CD14-positive monocyte (primary cell): ENCODE data around the gene TRIP6. TPM values are rescaled to one million over a fixed set of nuclear protein-coding genes. Genes with fewer than 3 reads are reported as not detected.

Experiments used
- DNase-seq, 3 donors: peaks; one replicate each; pipeline ENCODE4 v3.0.0-alpha.2; 2011 to 2022
- H2AFZ ChIP-seq: 2 replicates; pipeline ENCODE4 v1.6.0; 2012; ENCODE audit warnings: mild to moderate bottlenecking, low read depth, low read length, inconsistent platforms; ENCODE audit not compliant: insufficient read depth, poor library complexity, severe bottlenecking
- H3K27ac ChIP-seq, 2 donors: 1 replicate in 1 of 2; 2 replicates in 1 of 2; pipeline ENCODE4 v1.5.1; 2012 to 2013; ENCODE audit warnings: low read length in 2 of 2, control low read depth in 1 of 2, inconsistent platforms in 1 of 2, low read depth in 1 of 2, mild to moderate bottlenecking in 1 of 2
- H3K27me3 ChIP-seq, 2 donors: one replicate each; pipeline versions ENCODE4 v1.6.0 to v1.6.1; 2011 to 2013; ENCODE audit warnings: low read length in 2 of 2; ENCODE audit not compliant: control insufficient read depth in 2 of 2, insufficient read depth in 2 of 2
- H3K36me3 ChIP-seq, 2 donors: replicated peaks in 1 of 2; 1 replicate in 1 of 2; 2 replicates in 1 of 2; pipeline versions ENCODE4 v1.5.1 to v1.6.1; 2012 to 2013; ENCODE audit warnings: low read length in 2 of 2, control low read depth in 1 of 2, inconsistent platforms in 1 of 2, mild to moderate bottlenecking in 1 of 2; ENCODE audit not compliant: insufficient read depth in 2 of 2, control insufficient read depth in 1 of 2
- H3K4me1 ChIP-seq, 2 donors: 1 replicate in 1 of 2; 2 replicates in 1 of 2; pipeline versions ENCODE4 v1.5.1 to v1.6.1; 2012 to 2013; ENCODE audit warnings: low read length in 2 of 2, control low read depth in 1 of 2, inconsistent platforms in 1 of 2, mild to moderate bottlenecking in 1 of 2, moderate library complexity in 1 of 2; ENCODE audit not compliant: insufficient read depth in 2 of 2, control insufficient read depth in 1 of 2
- H3K4me2 ChIP-seq: replicated peaks from 2 replicates; pipeline ENCODE3; 2012; ENCODE audit warnings: low read length, moderate library complexity, mild to moderate bottlenecking; ENCODE audit not compliant: poor library complexity, severe bottlenecking; ENCODE audit errors: extremely low read depth
- H3K4me3 ChIP-seq, 3 experiments: fragments of 200-600 bp in 1 of 3; sonication (generic) in 1 of 3; replicated peaks in 1 of 3; 1 replicate in 2 of 3; 2 replicates in 1 of 3; pipeline ENCODE4 v1.5.1; 2011 to 2013; ENCODE audit warnings: low read length in 3 of 3, mild to moderate bottlenecking in 3 of 3, control low read depth in 2 of 3, low read depth in 2 of 3, inconsistent platforms in 1 of 3, moderate library complexity in 1 of 3
- H3K79me2 ChIP-seq: 2 replicates; pipeline ENCODE4 v1.6.0; 2012; ENCODE audit warnings: mild to moderate bottlenecking, control low read depth, inconsistent platforms, low read length, moderate library complexity; ENCODE audit not compliant: insufficient read depth
- H3K9ac ChIP-seq: 2 replicates; pipeline ENCODE4 v1.6.0; 2017; ENCODE audit warnings: low read length, mild to moderate bottlenecking; ENCODE audit not compliant: insufficient read depth, poor library complexity, severe bottlenecking
- H3K9me3 ChIP-seq, 2 donors: replicated peaks in 1 of 2; 1 replicate in 1 of 2; 2 replicates in 1 of 2; pipeline versions ENCODE4 v1.5.1 to v1.6.1; 2012 to 2013; ENCODE audit warnings: low read length in 2 of 2, control low read depth in 1 of 2; ENCODE audit not compliant: control insufficient read depth in 1 of 2, insufficient read depth in 1 of 2
- H4K20me1 ChIP-seq: 2 replicates; pipeline ENCODE4 v1.6.0; 2012; ENCODE audit warnings: mild to moderate bottlenecking, low read length, control low read depth, moderate library complexity; ENCODE audit not compliant: insufficient read depth
- H3K27ac Mint-ChIP-seq, 7 donors: one replicate each; pipeline ENCODE4 v1.8.0; 2020; ENCODE audit warnings: mild to moderate bottlenecking in 7 of 7, mixed read lengths in 7 of 7, moderate library complexity in 6 of 7, inconsistent platforms in 2 of 7
- H3K27me3 Mint-ChIP-seq, 3 donors: one replicate each; pipeline ENCODE4 v1.8.0; 2021 to 2022; ENCODE audit warnings: low read depth in 3 of 3, mild to moderate bottlenecking in 3 of 3, mixed read lengths in 3 of 3, moderate library complexity in 3 of 3, inconsistent platforms in 1 of 3
- H3K36me3 Mint-ChIP-seq, 2 donors: one replicate each; pipeline ENCODE4 v1.8.0; 2020; ENCODE audit warnings: mixed read lengths in 2 of 2, inconsistent platforms in 1 of 2, mild to moderate bottlenecking in 1 of 2
- H3K4me1 Mint-ChIP-seq: one replicate; pipeline ENCODE4 v1.8.0; 2020; ENCODE audit warnings: mild to moderate bottlenecking, mixed read lengths
- H3K4me3 Mint-ChIP-seq, 2 donors: one replicate each; pipeline ENCODE4 v1.8.0; 2020; ENCODE audit warnings: mild to moderate bottlenecking in 2 of 2, mixed read lengths in 2 of 2, moderate library complexity in 1 of 2
- H3K9me3 Mint-ChIP-seq, 7 donors: one replicate each; pipeline ENCODE4 v1.8.0; 2020 to 2022; ENCODE audit warnings: mixed read lengths in 7 of 7, mild to moderate bottlenecking in 6 of 7, moderate library complexity in 6 of 7, inconsistent platforms in 2 of 7
- CTCF ChIP-seq: fragments of 200-600 bp; IDR thresholded peaks from one replicate; pipeline ENCODE4 v1.8.0; 2022; ENCODE audit warnings: antibody characterized with exemption, mild to moderate bottlenecking
- WGBS: methylation state at CpG from one replicate; pipeline ENCODE4 v1.1.5; 2013; ENCODE audit warnings: missing lambda C conversion rate; ENCODE audit not compliant: insufficient coverage; 5-methylcytosine and 5-hydroxymethylcytosine counted together
- intact Hi-C, 2 donors: fragments of 100-400 bp; cut with micrococcal nuclease; formaldehyde crosslinking; loops; one replicate each; pipeline versions ENCODE4 v1.15.0 to v1.15.1; 2023
- polyA plus RNA-seq, 3 donors: library from polyadenylated mRNA; depleted of rRNA in 1 of 3; unstranded in 2 of 3; stranded (reverse) in 1 of 3; fragments of 300-500 nt in 2 of 3; fragments of >200 nt in 1 of 3; fragmentation: Illumina TruSeq in 2 of 3; gene quantifications; 1 replicate in 2 of 3; 2 replicates in 1 of 3; pipeline ENCODE4 v1.2.3, GENCODE V29; 2012 to 2021

Gene TRIP6
- polyA plus RNA-seq, 3 donors: 1.9 to 5.9 (median 5.8) TPM

GRCh38 chr7:100882201-100882600 lies 15.0 kb downstream of the TRIP6 start:
- peaks cover 47% of the 10 kb centered on the region for H3K79me2 ChIP-seq
- peaks cover 90 to 93% of the 10 kb centered on the region in 2 donors for H3K36me3 Mint-ChIP-seq
- 100% methylated on average over 7 of the region's 9 CpGs for WGBS
- H3K4me3 ChIP-seq: no peak overlapping the region
- no peaks in the 10 kb centered on the region for H3K9me3 ChIP-seq
- peaks cover 28% of the 10 kb centered on the region for H3K4me1 Mint-ChIP-seq
- no peak for DNase-seq
- no peak overlapping the region for H3K4me2 ChIP-seq
- no peak overlapping the region for H2AFZ ChIP-seq
- no peak overlapping the region for H3K27ac ChIP-seq
- no peak overlapping the region for H3K27ac Mint-ChIP-seq
- peaks cover 13 to 20% of the 10 kb centered on the region in 2 donors for H3K4me1 ChIP-seq
- no peaks in the 10 kb centered on the region for H3K27me3 ChIP-seq
- no peak overlapping the region for H3K9ac ChIP-seq
- peaks cover 1 to 12% (median 2%) of the 10 kb centered on the region in 3 donors for H3K27me3 Mint-ChIP-seq
- peaks cover 63 to 94% of the 10 kb centered on the region in 2 donors for H3K36me3 ChIP-seq
- peaks cover 81% of the 10 kb centered on the region for H4K20me1 ChIP-seq
- H3K4me3 Mint-ChIP-seq: no peak overlapping the region
- intact Hi-C loops: no loop called here
- H3K9me3 Mint-ChIP-seq: peaks cover 0 to 2% (median 0%) of the 10 kb centered on the region in 7 donors
- no peak for TF ChIP-seq CTCF

GRCh38 chr7:100882785-100883526 lies 15.8 kb downstream of the TRIP6 start:
- peak overlapping the region in 1 of 7 donors; percentile 7 for H3K27ac Mint-ChIP-seq
- H3K79me2 ChIP-seq: peaks cover 39% of the 10 kb centered on the region

More at GRCh38 chr7:100882785-100883526, 15.8 kb downstream of the TRIP6 start:
- H3K27me3 Mint-ChIP-seq: peaks cover 1 to 11% (median 2%) of the 10 kb centered on the region in 3 donors
- H3K27ac ChIP-seq: no peak overlapping the region
- peaks cover 0 to 2% (median 0%) of the 10 kb centered on the region in 7 donors for H3K9me3 Mint-ChIP-seq
- no peak overlapping the region for H2AFZ ChIP-seq
- no peak overlapping the region for H3K4me3 ChIP-seq
- H3K9ac ChIP-seq: no peak overlapping the region
- 97% methylated on average over 23 of the region's 24 CpGs for WGBS
- H3K4me1 ChIP-seq: peaks cover 21 to 28% of the 10 kb centered on the region in 2 donors
- no peaks in the 10 kb centered on the region for H3K9me3 ChIP-seq
- no peaks in the 10 kb centered on the region for H3K27me3 ChIP-seq
- H4K20me1 ChIP-seq: peaks cover 77% of the 10 kb centered on the region
- TF ChIP-seq CTCF: no peak
- DNase-seq: no peak
- peaks cover 91 to 95% of the 10 kb centered on the region in 2 donors for H3K36me3 Mint-ChIP-seq
- H3K36me3 ChIP-seq: peaks cover 63 to 88% of the 10 kb centered on the region in 2 donors
- H3K4me1 Mint-ChIP-seq: peaks cover 36% of the 10 kb centered on the region
- intact Hi-C loops: no loop called here
- H3K4me3 Mint-ChIP-seq: no peak overlapping the region
- H3K4me2 ChIP-seq: no peak overlapping the region
